Kidney epithelial cell (primary cell): ENCODE results near the gene RSPO3. TPM values are rescaled to one million over a fixed set of nuclear protein-coding genes. Genes with fewer than 3 reads are reported as not detected.

ENCODE experiments used
- DNase-seq: peaks from one replicate; pipeline ENCODE4 v3.0.0-alpha.2; 2010; ENCODE audit warnings: low read depth
- H3K27me3 ChIP-seq: 2 replicates; pipeline ENCODE4 v1.6.0; 2011; ENCODE audit warnings: low read length; ENCODE audit not compliant: control insufficient read depth, insufficient read depth
- H3K36me3 ChIP-seq: 2 replicates; pipeline ENCODE4 v1.5.1; 2011; ENCODE audit warnings: low read length; ENCODE audit not compliant: control insufficient read depth, insufficient read depth
- H3K4me3 ChIP-seq: 2 replicates; pipeline ENCODE4 v1.5.1; 2011; ENCODE audit warnings: low read depth, mild to moderate bottlenecking, control low read depth, low read length
- CTCF ChIP-seq: IDR thresholded peaks from 2 replicates; pipeline ENCODE4 v1.5.1; 2011; ENCODE audit warnings: mild to moderate bottlenecking, moderate library complexity, low read length, control low read depth, inconsistent platforms; ENCODE audit not compliant: insufficient read depth, poor library complexity, severe bottlenecking
- total RNA-seq: library from RNA; depleted of rRNA; stranded (reverse); fragments of >200 nt; gene quantifications from 2 replicates; pipeline ENCODE4 v1.2.3, GENCODE V29; 2015

Gene RSPO3
- total RNA-seq, 1 donor from 2014 or later = 0.88 TPM

- Histone ChIP-seq H3K36me3 (no peaks in the 10 kb centered on the region), H3K27me3 (no peaks in the 10 kb centered on the region), H3K4me3 (no peak overlapping the region)
- TF ChIP-seq CTCF = no peak
- DNase-seq = peak; percentile 56
Observed at GRCh38 chr6:127146932-127147331, 28.5 kb downstream of the RSPO3 start.

- no peak for TF ChIP-seq CTCF
- no peaks in the 10 kb centered on the region for H3K36me3 ChIP-seq
- H3K27me3 ChIP-seq = no peaks in the 10 kb centered on the region
- DNase-seq = no peak
- no peak overlapping the region for H3K4me3 ChIP-seq
Observed at GRCh38 chr6:127147534-127147933, 29.1 kb downstream of the RSPO3 start.

- Histone ChIP-seq H3K36me3 (no peaks in the 10 kb centered on the region), H3K27me3 (no peaks in the 10 kb centered on the region), H3K4me3 (no peak overlapping the region)
- no peak for TF ChIP-seq CTCF
- DNase-seq = no peak
Observed at GRCh38 chr6:127148511-127148910, 30.0 kb downstream of the RSPO3 start.

GRCh38 chr6:127154509-127154908 lies 36.0 kb downstream of the RSPO3 start:
- TF ChIP-seq CTCF = no peak
- no peak for DNase-seq
- Histone ChIP-seq H3K36me3 (no peaks in the 10 kb centered on the region), H3K27me3 (no peaks in the 10 kb centered on the region), H3K4me3 (no peak overlapping the region)

GRCh38 chr6:127160484-127160883 lies 42.0 kb downstream of the RSPO3 start:
- Histone ChIP-seq H3K27me3 (no peaks in the 10 kb centered on the region), H3K4me3 (no peak overlapping the region), H3K36me3 (no peaks in the 10 kb centered on the region)
- no peak for DNase-seq
- no peak for TF ChIP-seq CTCF

GRCh38 chr6:127162836-127163235 lies 44.4 kb downstream of the RSPO3 start:
- no peak for DNase-seq
- H3K27me3 ChIP-seq = no peaks in the 10 kb centered on the region
- no peaks in the 10 kb centered on the region for H3K36me3 ChIP-seq
- no peak for TF ChIP-seq CTCF
- H3K4me3 ChIP-seq = no peak overlapping the region
